ENCODE data around the gene CIB1.

Gene CIB1

DNA sequence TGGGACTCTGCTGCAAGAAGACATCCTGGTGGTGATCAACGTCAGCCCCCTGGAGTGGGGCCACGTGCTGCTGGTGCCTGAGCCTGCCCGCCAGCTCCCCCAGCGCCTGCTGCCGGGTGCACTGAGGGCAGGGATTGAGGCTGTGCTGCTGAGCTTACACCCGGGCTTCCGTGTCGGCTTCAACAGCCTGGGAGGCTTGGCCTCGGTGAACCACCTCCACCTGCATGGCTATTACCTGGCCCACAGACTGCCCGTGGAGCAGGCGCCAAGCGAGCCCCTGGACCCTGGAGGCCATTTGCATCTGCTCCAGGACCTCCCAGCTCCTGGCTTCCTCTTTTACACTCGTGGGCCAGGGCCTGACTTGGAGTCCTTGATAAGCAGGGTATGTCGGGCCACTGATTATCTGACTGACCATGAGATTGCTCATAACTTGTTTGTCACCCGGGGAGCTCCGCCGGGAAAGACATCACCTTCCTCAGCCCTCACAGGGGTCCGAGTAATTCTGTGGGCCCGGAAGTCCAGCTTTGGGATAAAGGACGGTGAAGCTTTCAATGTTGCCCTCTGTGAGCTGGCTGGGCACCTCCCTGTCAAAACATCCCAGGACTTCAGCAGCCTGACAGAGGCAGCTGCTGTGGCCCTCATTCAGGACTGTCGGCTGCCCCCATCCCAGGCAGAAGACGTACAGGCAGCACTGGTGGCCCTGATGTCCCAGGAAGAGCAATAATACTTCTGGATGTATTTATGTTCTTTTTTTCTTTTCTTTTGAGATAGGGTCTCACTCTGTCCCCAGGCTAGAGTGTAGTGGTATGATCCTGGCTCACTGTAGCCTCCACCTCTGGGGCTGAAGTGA is 7.8 kb upstream of the CIB1 start:
- no peak for DNase-seq

DNA sequence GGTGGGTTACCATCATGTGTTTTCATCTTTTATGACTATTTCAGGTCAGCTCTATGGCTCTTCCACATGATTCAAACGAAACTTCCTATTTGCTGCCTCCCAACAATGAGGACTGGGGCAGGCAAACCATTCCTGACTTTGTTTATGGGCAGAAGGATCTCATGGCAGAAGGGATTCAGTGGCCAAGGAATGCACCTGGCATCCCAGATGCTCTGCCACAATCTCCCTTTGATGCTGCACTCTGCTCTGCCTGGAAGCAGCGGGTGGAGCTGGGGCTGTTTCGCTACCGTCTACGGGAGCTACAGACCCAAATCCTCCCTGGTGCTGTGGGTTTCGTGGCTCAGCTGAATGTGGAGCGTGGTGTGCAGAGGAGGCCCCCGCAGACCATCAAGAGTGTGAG is 7.1 kb upstream of the CIB1 start:
- no peak for DNase-seq

DNA sequence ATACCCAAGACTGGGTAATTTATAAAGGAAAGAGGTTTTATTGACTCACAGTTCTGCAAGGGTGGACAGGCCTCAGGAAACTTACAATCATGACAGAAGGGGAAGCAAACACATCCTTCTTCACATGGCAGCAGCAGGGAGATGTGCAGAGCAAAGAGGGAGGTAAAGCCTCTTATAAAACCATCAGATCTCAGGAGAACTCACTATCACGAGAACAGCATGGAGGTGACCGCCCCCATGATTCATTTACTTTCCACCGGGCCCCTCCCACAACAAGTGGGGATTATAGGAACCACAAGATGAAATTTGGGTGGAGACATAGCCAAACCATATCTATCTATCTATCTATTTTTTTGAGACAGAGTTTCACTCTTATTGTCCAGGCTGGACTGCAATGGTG is 5.6 kb upstream of the CIB1 start:
- DNase-seq = no peak

DNA sequence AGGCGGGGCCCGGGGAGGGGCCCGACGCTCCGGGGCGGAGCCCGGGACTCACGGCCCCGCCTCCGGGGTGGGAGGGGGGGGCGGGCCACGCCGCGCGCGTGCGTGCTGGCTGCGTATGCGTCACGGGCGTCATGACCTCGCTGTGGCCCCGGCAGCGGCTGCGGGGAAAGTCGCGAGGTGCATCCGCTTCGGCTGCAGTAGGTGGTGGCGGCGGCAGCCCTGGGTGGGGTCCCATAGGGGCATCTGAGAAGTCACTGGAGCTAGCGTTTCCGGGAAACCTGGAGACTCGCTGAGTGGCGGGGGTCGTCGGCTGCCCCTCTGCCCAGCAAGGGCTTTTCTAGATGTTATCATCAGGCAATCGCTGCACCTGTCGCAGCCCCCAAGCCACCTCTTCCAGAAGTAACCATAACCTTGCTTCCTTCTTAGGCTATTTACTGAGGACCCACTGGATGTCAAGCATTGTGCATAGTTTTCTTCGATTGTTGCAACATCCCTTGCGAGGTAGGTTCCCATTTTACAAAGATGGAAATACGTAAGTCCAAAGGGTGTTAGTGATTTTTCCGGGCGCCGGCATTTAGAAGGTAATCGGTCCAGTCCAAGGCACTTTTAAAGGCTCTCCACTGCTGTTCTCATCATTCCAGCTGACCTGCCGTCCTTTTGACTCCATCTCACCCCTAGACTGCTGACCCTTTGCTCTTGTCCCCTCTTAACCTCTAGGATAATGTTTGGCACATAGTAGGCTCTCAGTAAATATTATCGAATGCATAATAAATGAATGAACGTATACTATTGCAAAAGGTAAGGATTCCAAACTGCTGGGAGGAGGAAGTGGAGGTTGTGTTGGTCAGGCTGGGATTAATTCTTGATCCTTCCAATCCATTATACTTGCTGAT is 601 bp upstream of the CIB1 start, which contains the start of gene GDPGP1:
GDPGP1 (plus strand) TSS at position 114 of the 893 bp plus-strand sequence. CDS start 6,700 bp downstream, outside the sequence.
- peak in 6 of 56 donors; percentile 67 to 97 (median 78) for DNase-seq

DNA sequence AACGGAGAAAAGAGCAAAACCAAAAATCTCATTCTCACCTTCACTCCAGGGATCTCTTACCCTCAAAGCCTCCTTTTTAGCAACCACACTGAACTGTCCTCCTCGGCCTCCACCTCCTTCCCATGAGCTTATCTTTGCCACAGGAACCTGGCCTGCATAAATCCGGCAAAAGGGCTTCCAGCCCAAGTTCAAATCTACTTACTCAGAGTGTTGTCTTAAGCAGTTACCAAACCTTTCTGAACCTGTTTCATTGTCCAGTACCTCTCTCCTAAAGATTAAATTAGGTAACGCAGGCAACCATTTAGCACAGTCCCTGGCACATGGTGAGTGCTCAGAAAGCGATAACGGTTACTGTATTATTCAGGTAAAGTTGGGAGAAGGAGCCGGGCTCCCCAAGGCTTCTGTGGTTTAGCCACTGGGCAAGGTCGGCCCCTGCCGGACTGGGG is 777 bp downstream of the CIB1 start:
- peak in 1 of 56 donors; percentile 28 for DNase-seq

DNA sequence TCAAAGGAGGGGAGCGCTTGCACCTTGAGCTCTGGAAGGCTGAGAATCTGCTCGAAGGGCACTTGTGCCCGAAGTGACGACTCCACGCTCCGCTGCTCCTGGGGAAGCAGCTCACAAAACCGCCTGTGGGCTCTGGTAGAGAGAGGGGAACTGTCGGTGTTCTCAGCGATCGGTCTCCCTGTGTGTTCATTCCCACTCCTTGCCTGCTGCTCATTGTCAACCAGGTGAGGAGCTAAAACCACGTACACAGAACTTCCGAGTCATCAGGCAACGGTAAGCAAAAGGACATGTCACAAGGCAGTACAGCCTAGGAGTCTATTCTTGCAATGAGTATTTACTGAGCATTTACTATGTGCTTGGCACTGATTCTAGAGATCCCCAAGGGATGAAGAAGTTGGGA is 1.5 kb downstream of the CIB1 start:
- no peak for DNase-seq

DNA sequence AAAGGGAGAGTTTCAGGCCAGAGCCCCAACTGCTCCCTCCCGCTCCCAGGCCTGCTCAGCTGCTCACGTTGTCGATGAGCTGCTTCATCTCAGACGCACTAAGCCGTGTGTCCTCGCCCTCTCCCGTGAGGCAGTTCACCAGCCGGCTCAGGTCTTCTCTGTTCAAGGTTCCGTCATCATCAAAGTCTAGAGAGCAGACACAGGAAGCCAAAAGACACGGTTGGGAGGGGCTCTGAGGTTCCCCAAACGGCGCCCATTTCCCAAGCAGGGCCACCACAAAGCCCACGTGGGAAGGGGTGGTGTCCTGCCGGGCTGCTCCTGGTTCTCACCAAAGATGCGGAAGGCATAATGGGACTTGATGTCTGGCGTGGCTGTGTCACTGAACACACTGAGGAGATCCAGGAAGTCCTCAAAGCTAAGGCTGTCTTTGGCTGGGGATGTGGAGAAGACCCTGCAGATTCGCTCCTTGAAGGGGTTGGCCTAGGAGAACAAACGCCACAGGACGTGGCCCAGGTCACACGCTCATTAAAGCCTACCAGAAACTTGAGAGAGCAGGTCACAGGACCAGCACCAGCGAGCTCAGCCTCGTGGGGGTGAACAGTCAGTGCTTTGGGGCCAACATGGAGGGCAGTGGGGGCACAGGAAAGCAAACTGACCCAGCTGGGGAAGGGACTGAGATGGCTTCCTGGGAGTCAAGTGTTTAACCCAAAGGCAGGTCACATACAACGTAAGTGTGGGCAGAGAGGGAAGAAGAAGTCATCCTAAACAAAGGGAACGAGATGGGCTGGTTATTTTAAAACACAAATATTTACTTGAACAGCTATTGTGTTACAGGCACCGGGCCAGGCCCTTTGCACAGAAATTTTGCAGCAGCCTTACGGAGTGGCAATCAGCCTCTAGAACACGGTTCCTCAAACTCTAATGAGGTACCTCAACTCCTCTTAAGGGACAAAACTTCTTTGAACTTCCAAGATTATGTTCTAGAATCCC is 2.4 kb downstream of the CIB1 start:
- peak in 3 of 56 donors; percentile 13 to 34 (median 33) for DNase-seq

DNA sequence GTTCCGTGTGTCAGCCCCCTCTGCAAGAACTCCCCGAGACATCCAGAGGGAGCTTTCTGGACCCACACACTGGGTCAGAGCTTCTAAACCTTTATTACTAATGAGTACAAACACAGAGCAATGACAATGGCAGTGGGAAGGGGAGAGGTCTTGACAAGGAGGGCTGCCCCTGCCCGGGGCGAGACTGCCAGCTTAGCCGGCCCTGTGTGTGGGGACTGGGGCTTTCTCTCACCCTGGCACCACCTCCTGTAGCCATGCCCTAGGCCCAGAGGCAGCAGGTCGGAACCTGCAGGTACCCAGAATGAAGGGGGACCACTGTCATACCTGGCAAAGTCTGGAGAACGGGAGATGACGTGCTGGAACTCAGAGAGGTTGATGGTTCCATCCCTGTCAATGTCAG is 3.1 kb downstream of the CIB1 start:
- no peak for DNase-seq

DNA sequence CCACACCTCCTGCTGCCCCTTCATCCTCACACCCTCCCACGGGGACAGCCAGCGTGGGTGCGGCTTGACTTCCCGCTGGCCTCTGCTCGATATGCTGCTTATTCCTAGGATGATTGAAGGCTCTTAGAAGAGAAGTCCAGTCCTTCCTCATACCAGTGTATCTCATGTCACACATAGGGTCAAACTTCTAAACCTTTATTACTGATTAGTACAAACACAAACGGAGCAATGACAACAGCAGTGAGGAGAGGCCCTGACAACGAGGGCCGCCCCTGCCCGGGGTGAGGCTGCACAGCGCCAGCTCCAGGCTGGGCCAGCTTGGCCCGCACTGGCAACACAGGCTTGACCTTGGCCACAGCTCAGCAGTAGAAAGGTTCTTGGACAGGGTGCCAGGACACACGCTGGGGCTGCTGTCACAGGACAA is 3.7 kb downstream of the CIB1 start:
- peak in 29 of 56 donors; percentile 10 to 71 (median 41) for DNase-seq

DNA sequence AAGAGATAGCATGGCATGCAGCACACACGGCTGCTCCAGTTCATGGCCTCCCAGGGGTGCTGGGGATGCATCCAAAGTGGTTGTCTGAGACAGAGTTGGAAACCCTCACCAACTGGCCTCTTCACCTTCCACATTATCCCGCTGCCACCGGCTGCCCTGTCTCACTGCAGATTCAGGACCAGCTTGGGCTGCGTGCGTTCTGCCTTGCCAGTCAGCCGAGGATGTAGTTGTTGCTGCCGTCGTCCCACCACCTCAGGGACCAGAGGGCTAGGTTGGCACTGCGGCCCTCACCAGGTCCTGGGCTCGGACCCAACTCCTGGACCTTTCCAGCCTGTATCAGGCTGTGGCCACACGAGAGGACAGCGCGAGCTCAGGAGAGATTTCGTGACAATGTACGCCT is 4.8 kb downstream of the CIB1 start:
- DNase-seq = no peak

DNA sequence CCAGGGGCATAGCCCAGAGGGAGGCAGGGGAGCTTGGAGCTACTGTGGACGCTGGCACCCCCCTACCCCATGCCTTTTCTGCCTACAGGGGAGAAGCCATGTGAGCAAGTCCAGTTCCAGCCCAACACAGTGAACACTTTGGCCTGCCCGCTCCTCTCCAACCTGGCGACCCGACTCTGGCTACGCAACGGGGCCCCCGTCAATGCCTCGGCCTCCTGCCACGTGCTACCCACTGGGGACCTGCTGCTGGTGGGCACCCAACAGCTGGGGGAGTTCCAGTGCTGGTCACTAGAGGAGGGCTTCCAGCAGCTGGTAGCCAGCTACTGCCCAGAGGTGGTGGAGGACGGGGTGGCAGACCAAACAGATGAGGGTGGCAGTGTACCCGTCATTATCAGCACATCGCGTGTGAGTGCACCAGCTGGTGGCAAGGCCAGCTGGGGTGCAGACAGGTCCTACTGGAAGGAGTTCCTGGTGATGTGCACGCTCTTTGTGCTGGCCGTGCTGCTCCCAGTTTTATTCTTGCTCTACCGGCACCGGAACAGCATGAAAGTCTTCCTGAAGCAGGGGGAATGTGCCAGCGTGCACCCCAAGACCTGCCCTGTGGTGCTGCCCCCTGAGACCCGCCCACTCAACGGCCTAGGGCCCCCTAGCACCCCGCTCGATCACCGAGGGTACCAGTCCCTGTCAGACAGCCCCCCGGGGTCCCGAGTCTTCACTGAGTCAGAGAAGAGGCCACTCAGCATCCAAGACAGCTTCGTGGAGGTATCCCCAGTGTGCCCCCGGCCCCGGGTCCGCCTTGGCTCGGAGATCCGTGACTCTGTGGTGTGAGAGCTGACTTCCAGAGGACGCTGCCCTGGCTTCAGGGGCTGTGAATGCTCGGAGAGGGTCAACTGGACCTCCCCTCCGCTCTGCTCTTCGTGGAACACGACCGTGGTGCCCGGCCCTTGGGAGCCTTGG is 5.6 kb downstream of the CIB1 start:
- no peak for DNase-seq

DNA sequence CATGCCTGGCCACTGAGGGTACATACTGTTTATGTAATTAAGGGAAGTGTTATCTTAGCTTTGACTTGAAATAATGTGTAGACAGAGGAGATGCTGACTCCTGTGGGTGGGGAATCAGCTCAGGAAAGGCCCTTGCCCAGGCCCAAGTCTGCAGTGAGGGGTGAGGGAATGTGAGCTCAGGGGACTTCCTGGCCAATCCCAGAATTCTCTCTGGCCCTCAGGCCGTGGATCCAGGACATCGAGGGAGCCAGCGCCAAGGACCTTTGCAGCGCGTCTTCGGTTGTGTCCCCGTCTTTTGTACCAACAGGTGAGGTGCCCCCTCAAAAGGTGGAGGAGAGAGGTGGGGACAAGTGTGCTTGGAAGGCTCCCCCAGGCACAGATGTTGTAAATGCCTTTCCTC is 6.4 kb downstream of the CIB1 start:
- no peak for DNase-seq

DNA sequence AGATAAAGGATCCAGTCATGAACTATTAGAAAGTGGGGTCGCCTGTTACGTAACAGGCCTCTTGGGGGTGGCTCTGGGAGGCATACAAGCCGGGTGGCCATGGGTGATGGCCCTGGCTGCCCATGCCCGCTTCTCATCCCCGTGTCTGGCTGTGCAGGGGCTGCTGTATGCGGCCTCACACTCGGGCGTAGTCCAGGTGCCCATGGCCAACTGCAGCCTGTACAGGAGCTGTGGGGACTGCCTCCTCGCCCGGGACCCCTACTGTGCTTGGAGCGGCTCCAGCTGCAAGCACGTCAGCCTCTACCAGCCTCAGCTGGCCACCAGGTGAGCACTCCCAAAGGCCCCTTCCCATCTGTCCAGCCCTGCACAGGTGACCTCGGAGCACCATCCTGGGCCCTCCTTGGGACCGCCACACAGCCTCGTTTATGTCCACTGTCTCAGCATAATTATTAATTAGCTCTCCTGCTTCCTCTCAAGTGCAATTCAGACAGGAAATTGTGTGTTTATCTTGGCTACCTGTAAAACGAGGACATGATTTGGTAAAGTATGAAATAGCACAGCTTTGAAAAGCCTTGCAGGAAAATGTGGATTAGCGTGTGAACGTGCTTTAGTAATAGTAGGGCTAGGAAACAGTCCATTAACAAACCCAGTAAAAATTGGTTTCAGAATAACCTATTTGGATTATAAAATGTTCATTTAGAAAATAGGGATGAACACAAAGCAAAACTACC is 8.1 kb downstream of the CIB1 start:
- no peak for DNase-seq

DNA sequence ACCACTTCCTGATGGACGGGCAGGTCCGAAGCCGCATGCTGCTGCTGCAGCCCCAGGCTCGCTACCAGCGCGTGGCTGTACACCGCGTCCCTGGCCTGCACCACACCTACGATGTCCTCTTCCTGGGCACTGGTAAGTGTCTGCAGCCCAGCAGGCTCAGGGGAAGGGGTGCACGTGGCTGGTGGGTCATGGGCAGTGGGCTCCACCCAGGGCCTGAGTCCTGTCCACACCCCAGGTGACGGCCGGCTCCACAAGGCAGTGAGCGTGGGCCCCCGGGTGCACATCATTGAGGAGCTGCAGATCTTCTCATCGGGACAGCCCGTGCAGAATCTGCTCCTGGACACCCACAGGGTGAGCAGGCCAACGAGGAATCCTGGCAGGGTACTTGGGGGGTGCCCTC is 8.7 kb downstream of the CIB1 start:
- no peak for DNase-seq

DNA sequence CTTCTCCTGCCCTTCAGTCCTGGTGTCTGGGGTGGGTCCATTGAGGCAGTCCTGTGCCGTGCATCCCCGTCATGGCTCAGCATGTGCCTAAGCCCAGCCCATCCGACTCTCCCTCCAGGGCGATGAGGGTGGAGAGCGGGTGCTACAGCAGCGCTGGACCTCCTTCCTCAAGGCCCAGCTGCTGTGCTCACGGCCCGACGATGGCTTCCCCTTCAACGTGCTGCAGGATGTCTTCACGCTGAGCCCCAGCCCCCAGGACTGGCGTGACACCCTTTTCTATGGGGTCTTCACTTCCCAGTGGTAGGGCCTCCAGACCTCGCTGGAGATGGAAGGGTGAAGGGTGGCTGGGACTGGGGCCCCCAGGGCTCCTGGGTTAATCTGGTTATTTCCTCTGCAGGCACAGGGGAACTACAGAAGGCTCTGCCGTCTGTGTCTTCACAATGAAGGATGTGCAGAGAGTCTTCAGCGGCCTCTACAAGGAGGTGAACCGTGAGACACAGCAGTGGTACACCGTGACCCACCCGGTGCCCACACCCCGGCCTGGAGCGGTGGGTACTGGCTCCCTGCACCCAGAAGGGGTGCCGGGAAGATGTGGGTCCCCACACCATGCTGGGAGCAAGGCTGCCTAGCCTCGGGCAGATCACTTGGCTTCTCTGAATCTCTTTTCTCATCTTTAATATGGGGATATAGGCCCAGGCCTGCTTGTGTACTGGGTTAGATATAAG is 10.1 kb downstream of the CIB1 start:
- no peak for DNase-seq

DNA sequence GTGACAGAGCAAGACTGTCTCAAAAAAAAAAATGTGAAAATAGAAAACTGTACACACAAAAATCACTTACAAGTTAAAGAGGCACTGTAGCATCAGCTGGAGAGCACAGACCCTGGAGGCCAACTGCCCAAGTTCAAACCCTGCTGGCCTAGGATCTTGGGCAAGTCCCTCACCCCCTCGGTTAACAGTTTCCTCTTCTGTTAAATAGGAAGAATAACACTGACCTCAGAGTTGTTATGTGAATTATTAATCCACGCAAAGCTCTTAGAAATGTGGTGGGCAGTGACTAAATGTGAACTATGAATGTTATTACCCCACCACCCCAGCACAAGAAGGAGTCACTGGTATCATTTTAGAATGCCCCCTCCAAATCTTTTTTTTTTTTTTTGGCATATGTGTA is 11.2 kb downstream of the CIB1 start:
- DNase-seq = no peak

DNA sequence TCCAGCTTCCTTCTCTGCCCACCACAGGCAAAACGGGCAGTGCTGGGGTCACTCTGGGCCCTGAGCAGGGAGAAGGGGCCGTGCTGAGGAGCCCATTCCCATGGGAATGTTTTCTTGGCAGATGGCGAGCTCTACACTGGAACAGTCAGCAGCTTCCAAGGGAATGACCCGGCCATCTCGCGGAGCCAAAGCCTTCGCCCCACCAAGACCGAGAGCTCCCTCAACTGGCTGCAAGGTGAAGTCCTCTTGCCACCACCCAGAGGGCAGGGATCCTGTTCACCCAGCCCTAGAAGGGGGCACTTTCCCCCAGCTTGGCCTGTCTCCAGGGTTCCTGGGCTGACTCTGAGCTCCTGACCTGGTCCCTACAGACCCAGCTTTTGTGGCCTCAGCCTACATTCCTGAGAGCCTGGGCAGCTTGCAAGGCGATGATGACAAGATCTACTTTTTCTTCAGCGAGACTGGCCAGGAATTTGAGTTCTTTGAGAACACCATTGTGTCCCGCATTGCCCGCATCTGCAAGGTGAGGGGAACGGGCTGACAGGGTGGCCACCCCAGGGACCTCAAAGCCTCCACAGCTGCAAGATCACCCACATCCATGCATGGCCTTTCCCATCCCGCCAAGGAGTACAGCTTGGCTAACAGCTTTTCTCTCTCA is 12.4 kb downstream of the CIB1 start:
- DNase-seq = peak in 52 of 56 donors; percentile 16 to 84 (median 62)

Data from amygdala (tissue), 56 donors.